ENCODE data around the gene ANGPT4.

The ANGPT4 gene

DNA sequence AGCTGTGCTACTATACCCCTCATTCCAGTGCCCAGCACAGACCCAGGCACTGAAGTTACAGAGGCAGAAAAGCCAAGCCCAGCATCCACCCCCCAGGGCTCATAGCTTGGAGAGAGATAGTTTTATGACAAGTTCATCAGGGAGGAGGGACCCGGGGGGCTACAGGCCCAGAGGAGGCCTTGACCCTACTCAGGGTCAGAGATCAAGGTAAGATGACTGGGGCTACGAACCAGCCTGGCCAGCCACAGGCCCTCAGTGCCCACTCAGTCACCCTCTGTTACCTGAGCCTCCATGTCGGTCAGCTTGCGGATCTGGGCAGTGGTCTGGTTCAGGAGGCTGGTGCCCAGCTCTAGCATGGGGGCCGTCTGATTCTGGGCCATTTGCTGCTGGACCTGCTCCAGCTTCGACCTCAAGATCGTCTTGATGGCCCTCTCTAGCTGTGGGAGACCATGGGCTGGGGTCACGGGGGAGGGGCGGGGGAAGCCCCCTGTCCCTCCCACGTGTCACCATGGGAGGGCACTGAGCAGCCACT, 26.1 kb downstream of the ANGPT4 start:
- TF ChIP-seq, protein P1, sequence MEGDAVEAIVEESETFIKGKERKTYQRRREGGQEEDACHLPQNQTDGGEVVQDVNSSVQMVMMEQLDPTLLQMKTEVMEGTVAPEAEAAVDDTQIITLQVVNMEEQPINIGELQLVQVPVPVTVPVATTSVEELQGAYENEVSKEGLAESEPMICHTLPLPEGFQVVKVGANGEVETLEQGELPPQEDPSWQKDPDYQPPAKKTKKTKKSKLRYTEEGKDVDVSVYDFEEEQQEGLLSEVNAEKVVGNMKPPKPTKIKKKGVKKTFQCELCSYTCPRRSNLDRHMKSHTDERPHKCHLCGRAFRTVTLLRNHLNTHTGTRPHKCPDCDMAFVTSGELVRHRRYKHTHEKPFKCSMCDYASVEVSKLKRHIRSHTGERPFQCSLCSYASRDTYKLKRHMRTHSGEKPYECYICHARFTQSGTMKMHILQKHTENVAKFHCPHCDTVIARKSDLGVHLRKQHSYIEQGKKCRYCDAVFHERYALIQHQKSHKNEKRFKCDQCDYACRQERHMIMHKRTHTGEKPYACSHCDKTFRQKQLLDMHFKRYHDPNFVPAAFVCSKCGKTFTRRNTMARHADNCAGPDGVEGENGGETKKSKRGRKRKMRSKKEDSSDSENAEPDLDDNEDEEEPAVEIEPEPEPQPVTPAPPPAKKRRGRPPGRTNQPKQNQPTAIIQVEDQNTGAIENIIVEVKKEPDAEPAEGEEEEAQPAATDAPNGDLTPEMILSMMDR (IDR thresholded peaks at IDR 0.05; ENCODE audit: low read depth, low read length, missing control alignments) = no peak
- in situ Hi-C loops (cut with HindIII; ENCODE audit: low pct_ligation_motif_present, low sequenced_read_pairs) = no loop called here
- H3K36me3 ChIP-seq (replicated peaks) = no peaks in the 10 kb centered on the region
- H3K27me3 ChIP-seq (replicated peaks) = peaks cover 2% of the 10 kb centered on the region
- no peak overlapping the region for H3K4me3 ChIP-seq (ENCODE audit: low read depth, low read length)
- no peak for DNase-seq
- no peak overlapping the region for H3K27ac ChIP-seq

DNA sequence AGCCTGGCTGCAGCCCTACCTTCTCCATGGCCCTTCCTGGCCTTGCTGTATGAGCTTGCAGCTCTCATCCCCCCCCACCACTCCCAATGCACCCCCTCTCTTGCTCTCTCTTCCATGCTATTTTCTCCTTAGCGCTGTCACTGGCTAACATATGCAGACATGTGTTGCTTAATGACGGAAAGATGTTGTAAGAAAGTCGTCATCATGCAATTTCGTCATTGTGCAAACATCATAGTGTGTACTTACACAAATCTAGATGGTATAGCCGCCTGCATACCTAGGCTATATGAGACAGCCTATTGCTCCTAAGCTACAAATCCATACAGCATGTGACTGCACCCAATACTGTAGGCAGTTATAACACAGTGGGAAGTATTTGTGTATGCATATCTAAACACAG, 27.0 kb downstream of the ANGPT4 start:
- Histone ChIP-seq H3K4me3 (ENCODE audit: low read depth, low read length) (no peak overlapping the region), H3K27me3 (replicated peaks) (peaks cover 2% of the 10 kb centered on the region), H3K36me3 (replicated peaks) (no peaks in the 10 kb centered on the region), H3K27ac (no peak overlapping the region)
- in situ Hi-C loops (cut with HindIII; ENCODE audit: low pct_ligation_motif_present, low sequenced_read_pairs) = no loop called here
- TF ChIP-seq, protein P1 (IDR thresholded peaks at IDR 0.05; ENCODE audit: low read depth, low read length, missing control alignments) = no peak
- no peak for DNase-seq

DNA sequence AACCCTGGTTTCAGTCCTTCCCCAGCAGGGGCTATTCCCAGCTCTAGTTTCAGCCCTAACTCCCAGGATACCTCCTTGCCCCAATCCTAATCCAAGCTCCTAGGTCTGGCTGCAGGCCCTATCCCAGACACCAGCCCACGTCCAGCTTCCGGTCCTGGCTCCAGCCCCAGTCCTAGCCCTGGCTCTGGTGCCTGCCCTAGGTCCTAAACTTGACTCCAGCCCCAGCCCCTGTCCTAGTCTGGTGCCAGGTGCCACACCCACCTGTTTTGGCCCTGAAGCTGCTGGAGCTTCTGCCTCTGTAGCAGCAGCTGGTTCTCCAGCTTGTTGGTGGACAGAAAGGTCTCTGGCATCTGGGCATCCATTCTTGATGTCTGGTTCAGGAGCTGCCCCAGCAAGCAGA, 28.1 kb downstream of the ANGPT4 start:
- peaks cover 2% of the 10 kb centered on the region for H3K27me3 ChIP-seq (replicated peaks)
- DNase-seq = no peak
- H3K4me3 ChIP-seq (ENCODE audit: low read depth, low read length) = no peak overlapping the region
- in situ Hi-C loops (cut with HindIII; ENCODE audit: low pct_ligation_motif_present, low sequenced_read_pairs) = no loop called here
- no peak overlapping the region for H3K27ac ChIP-seq
- TF ChIP-seq, protein P1 (IDR thresholded peaks at IDR 0.05; ENCODE audit: low read depth, low read length, missing control alignments) = no peak
- H3K36me3 ChIP-seq (replicated peaks) = no peaks in the 10 kb centered on the region

DNA sequence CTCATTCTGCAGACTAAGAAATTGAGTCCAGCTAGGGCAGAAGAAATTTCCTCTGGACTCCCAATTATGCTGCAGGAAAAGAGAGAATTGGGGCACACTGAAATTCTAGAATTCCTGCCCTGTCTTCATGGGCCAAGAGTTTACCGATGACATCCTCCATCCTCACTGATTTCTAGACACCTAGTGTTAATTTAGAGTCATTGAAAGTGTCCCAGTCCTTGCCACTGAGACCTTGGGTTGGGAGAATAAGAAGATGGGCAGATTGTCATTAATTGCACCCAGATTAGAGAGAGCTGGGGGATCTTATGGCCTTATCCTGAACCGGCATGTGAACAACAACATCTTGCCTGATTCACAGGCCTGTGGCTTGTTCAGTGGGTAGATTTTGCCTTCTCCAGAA, 29.0 kb downstream of the ANGPT4 start:
- H3K27me3 ChIP-seq (replicated peaks) = peaks cover 2% of the 10 kb centered on the region
- no peak overlapping the region for H3K27ac ChIP-seq
- DNase-seq = no peak
- H3K4me3 ChIP-seq (ENCODE audit: low read depth, low read length) = no peak overlapping the region
- in situ Hi-C loops (cut with HindIII; ENCODE audit: low pct_ligation_motif_present, low sequenced_read_pairs) = no loop called here
- H3K36me3 ChIP-seq (replicated peaks) = no peaks in the 10 kb centered on the region
- TF ChIP-seq, protein P1 (IDR thresholded peaks at IDR 0.05; ENCODE audit: low read depth, low read length, missing control alignments) = no peak

DNA sequence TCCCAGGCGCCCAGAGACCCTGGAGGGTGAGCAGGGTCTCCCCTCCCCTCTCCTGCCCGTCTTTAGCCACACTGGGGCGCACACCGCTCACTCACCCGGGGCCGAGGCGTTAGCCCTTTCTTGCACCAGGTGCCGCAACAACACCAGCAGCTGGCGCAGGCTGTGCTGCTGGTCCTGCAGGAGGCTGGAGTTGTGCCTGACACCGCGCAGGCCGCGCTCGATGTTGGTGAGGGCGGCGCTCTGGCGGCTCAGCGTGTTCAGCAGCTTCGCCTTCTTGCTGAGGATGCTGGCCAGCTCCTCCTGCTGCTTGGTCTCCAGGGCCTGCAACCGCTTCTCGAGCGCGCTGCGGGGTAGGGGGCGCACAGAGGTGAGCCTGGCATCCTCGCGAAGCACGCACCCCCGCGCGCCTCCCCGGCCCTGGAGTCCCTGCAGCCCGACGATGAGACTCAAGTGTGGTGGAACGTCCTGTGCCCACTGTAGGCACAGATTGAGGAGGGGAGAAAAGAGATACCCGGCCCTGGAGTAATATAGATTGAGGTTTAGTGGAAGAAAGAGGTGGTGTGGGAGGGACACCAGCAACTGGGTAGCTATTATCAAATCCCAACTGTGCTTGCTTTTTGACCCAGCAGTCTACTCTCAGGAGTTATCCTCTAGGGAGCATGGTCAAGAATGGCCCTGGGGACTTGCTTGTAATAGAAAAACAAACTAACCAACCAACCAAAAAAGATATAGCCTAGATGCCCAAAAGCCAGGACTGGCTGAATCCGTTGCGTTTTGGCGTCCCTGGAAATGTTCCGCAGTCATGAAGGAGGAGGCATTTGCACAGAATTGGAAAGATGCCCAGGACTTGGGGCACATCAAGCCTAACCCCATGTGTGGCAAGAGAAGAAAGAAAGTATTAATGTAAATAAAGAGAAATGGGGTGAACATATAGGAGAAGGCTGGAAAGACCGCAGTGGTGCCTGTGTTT, 30.9 kb downstream of the ANGPT4 start:
- in situ Hi-C loops (cut with HindIII; ENCODE audit: low pct_ligation_motif_present, low sequenced_read_pairs) = no loop called here
- Histone ChIP-seq H3K36me3 (replicated peaks) (no peaks in the 10 kb centered on the region), H3K27ac (no peak overlapping the region), H3K4me3 (ENCODE audit: low read depth, low read length) (no peak overlapping the region), H3K27me3 (replicated peaks) (peaks cover 2% of the 10 kb centered on the region)
- TF ChIP-seq, protein P1 (IDR thresholded peaks at IDR 0.05; ENCODE audit: low read depth, low read length, missing control alignments) = peak; percentile 8
- DNase-seq = peak; percentile 19
